HEK293 (cell line): Measurements from ENCODE around the gene COL7A1.

Experiments
- CTCF ChIA-PET: fragments of 350-600 bp; formaldehyde crosslinking; extraction: SDS; loops from one replicate; lab custom pipeline; 2021; ENCODE audit warnings: antibody characterized with exemption; lab: Yijun Ruan, JAX
- POLR2A ChIA-PET: fragments of 300-600 bp; formaldehyde crosslinking; extraction: SDS; loops from one replicate; lab custom pipeline; 2020; ENCODE audit warnings: antibody characterized with exemption, inconsistent platforms; lab: Yijun Ruan, JAX
- H3K27ac ChIP-seq: fragments of 200-500 bp; sonication (Bioruptor generic); 2 replicates; pipeline ENCODE4 v1.5.1; 2014; ENCODE audit warnings: low read depth, low read length, control low read depth, inconsistent platforms; ENCODE audit errors: extremely low read depth
- H3K36me3 ChIP-seq, 2 experiments: fragments of 200-500 bp in 1 of 2; sonication (Bioruptor generic) in 1 of 2; 1 replicate in 1 of 2; 2 replicates in 1 of 2; pipeline ENCODE4 v1.5.1; 2014 to 2017; ENCODE audit warnings: inconsistent platforms in 2 of 2, low read length in 2 of 2; ENCODE audit not compliant: control insufficient read depth in 2 of 2, insufficient read depth in 1 of 2
- H3K4me1 ChIP-seq: fragments of 200-500 bp; sonication (Bioruptor generic); 2 replicates; pipeline ENCODE4 v1.5.1; 2014; ENCODE audit warnings: mild to moderate bottlenecking, low read length, inconsistent platforms; ENCODE audit not compliant: control insufficient read depth, insufficient read depth
- H3K4me3 ChIP-seq: 2 replicates; pipeline ENCODE4 v1.5.1; 2011; ENCODE audit warnings: low read depth, mild to moderate bottlenecking, control low read depth, low read length, moderate library complexity
- H3K9me3 ChIP-seq: fragments of 200-500 bp; sonication (Bioruptor generic); 2 replicates; pipeline ENCODE4 v1.5.1; 2014; ENCODE audit warnings: low read depth, low read length, inconsistent platforms; ENCODE audit not compliant: control insufficient read depth, insufficient read depth
- EGR2 ChIP-seq: fragments of 450-650 bp; formaldehyde crosslinking; IDR thresholded peaks from 2 replicates; pipeline ENCODE4 v1.5.1; 2016; ENCODE audit warnings: low read depth, missing biosample characterization, missing genetic modification characterization
- FEZF1 ChIP-seq: fragments of 450-650 bp; formaldehyde crosslinking; IDR thresholded peaks from 2 replicates; pipeline ENCODE4 v1.5.1; 2016; ENCODE audit warnings: missing biosample characterization, missing genetic modification characterization
- GLI2 ChIP-seq: fragments of 450-650 bp; formaldehyde crosslinking; IDR thresholded peaks from 2 replicates; pipeline ENCODE4; 2017; ENCODE audit warnings: missing biosample characterization, missing genetic modification characterization, low read depth, borderline replicate concordance
- HOXA7 ChIP-seq: sonication (generic); formaldehyde crosslinking; IDR thresholded peaks from 2 replicates; pipeline ENCODE4 v1.8.1; 2022; ENCODE audit warnings: missing genetic modification reagents, borderline replicate concordance
- HOXC10 ChIP-seq: sonication (generic); formaldehyde crosslinking; IDR thresholded peaks from 2 replicates; pipeline ENCODE4 v1.8.1; 2023; ENCODE audit warnings: mild to moderate bottlenecking, missing genetic modification reagents
- SCRT2 ChIP-seq: fragments of 450-650 bp; formaldehyde crosslinking; IDR thresholded peaks from 2 replicates; pipeline ENCODE4 v1.5.1; 2016; ENCODE audit warnings: missing biosample characterization, missing genetic modification characterization
- SETDB1 ChIP-seq: IDR thresholded peaks from one replicate; pipeline ENCODE4 v1.6.1; 2017; ENCODE audit warnings: mild to moderate bottlenecking, low read length, moderate library complexity, mixed read lengths; ENCODE audit not compliant: insufficient read length
- SP3 ChIP-seq: fragments of 450-650 bp; formaldehyde crosslinking; IDR thresholded peaks from 2 replicates; pipeline ENCODE4 v1.5.1; 2016; ENCODE audit warnings: missing biosample characterization, missing genetic modification characterization
- ZFP37 ChIP-seq: fragments of 450-650 bp; formaldehyde crosslinking; IDR thresholded peaks from 2 replicates; pipeline ENCODE4 v1.5.1; 2016; ENCODE audit warnings: missing biosample characterization, missing genetic modification characterization
- ZNF121 ChIP-seq: fragments of 450-650 bp; formaldehyde crosslinking; IDR thresholded peaks from 2 replicates; pipeline ENCODE4 v1.5.1; 2016; ENCODE audit warnings: missing biosample characterization, missing genetic modification characterization
- ZNF140 ChIP-seq: fragments of 450-650 bp; formaldehyde crosslinking; IDR thresholded peaks from 2 replicates; pipeline ENCODE4 v1.5.1; 2016; ENCODE audit warnings: missing biosample characterization, missing genetic modification characterization
- ZNF266 ChIP-seq: fragments of 450-650 bp; formaldehyde crosslinking; IDR thresholded peaks from 2 replicates; pipeline ENCODE4 v1.5.1; 2016; ENCODE audit warnings: missing biosample characterization, missing genetic modification characterization, low read depth
- ZNF274 ChIP-seq, 2 experiments: fragments of 200-500 bp in 1 of 2; fragments of 450-650 bp in 1 of 2; sonication (Bioruptor generic) in 1 of 2; formaldehyde crosslinking in 1 of 2; IDR thresholded peaks; 2 replicates each; pipeline versions ENCODE4 v1.5.1 to v1.6.1; 2014 to 2016; ENCODE audit warnings: borderline replicate concordance in 1 of 2, inconsistent platforms in 1 of 2, low read length in 1 of 2, missing biosample characterization in 1 of 2, missing genetic modification characterization in 1 of 2
- ZNF292 ChIP-seq: fragments of 450-650 bp; formaldehyde crosslinking; IDR thresholded peaks from 2 replicates; pipeline ENCODE4 v1.5.1; 2016; ENCODE audit warnings: low read depth, missing biosample characterization, missing genetic modification characterization, borderline replicate concordance
- ZNF324 ChIP-seq: fragments of 450-650 bp; formaldehyde crosslinking; IDR thresholded peaks from 2 replicates; pipeline ENCODE4 v1.5.1; 2016; ENCODE audit warnings: missing biosample characterization, missing genetic modification characterization
- ZNF335 ChIP-seq: fragments of 450-650 bp; formaldehyde crosslinking; conservative IDR thresholded peaks from 2 replicates; pipeline ENCODE4 v1.5.1; 2016; ENCODE audit warnings: missing biosample characterization, missing genetic modification characterization
- ZNF354C ChIP-seq: fragments of 450-650 bp; formaldehyde crosslinking; IDR thresholded peaks from 2 replicates; pipeline ENCODE4 v1.5.1; 2016; ENCODE audit warnings: missing biosample characterization, missing genetic modification characterization, low read depth, borderline replicate concordance
- ZNF366 ChIP-seq: fragments of 450-650 bp; formaldehyde crosslinking; conservative IDR thresholded peaks from 2 replicates; pipeline ENCODE4 v1.5.1; 2016; ENCODE audit warnings: missing biosample characterization, missing genetic modification characterization
- ZNF394 ChIP-seq: fragments of 450-650 bp; formaldehyde crosslinking; IDR thresholded peaks from 2 replicates; pipeline ENCODE4 v1.5.1; 2016; ENCODE audit warnings: missing biosample characterization, missing genetic modification characterization, mild to moderate bottlenecking, moderate library complexity, borderline replicate concordance
- ZNF416 ChIP-seq: fragments of 450-650 bp; formaldehyde crosslinking; IDR thresholded peaks from 2 replicates; pipeline ENCODE4 v1.5.1; 2016; ENCODE audit warnings: missing biosample characterization, missing genetic modification characterization
- ZNF433 ChIP-seq: fragments of 450-650 bp; formaldehyde crosslinking; IDR thresholded peaks from 2 replicates; pipeline ENCODE4 v1.5.1; 2016; ENCODE audit warnings: missing biosample characterization, missing genetic modification characterization, low read depth
- ZNF530 ChIP-seq: fragments of 450-650 bp; formaldehyde crosslinking; IDR thresholded peaks from 2 replicates; pipeline ENCODE4 v1.5.1; 2016; ENCODE audit warnings: low read depth, missing biosample characterization, missing genetic modification characterization
- ZNF549 ChIP-seq: fragments of 450-650 bp; IDR thresholded peaks from 2 replicates; pipeline ENCODE4 v1.5.1; 2018; ENCODE audit warnings: missing biosample characterization, missing genetic modification characterization, mild to moderate bottlenecking, inconsistent platforms, moderate library complexity
- ZNF555 ChIP-seq: fragments of 450-650 bp; formaldehyde crosslinking; conservative IDR thresholded peaks from 2 replicates; pipeline ENCODE4 v1.5.1; 2017; ENCODE audit warnings: missing biosample characterization, mild to moderate bottlenecking, missing genetic modification characterization, inconsistent platforms
- ZNF600 ChIP-seq: fragments of 450-650 bp; formaldehyde crosslinking; IDR thresholded peaks from 2 replicates; pipeline ENCODE4 v1.5.1; 2016; ENCODE audit warnings: missing biosample characterization, missing genetic modification characterization
- ZNF610 ChIP-seq: fragments of 450-650 bp; formaldehyde crosslinking; IDR thresholded peaks from 2 replicates; pipeline ENCODE4 v1.5.1; 2016; ENCODE audit warnings: missing biosample characterization, missing genetic modification characterization, borderline replicate concordance
- ZNF76 ChIP-seq: fragments of 450-650 bp; formaldehyde crosslinking; IDR thresholded peaks from 2 replicates; pipeline ENCODE4; 2016; ENCODE audit warnings: low read depth, missing biosample characterization, missing genetic modification characterization, borderline replicate concordance
- ZXDB ChIP-seq: fragments of 450-650 bp; formaldehyde crosslinking; IDR thresholded peaks from 2 replicates; pipeline ENCODE4 v1.5.1; 2016; ENCODE audit warnings: missing biosample characterization, missing genetic modification characterization
- TF ChIP-seq, protein P1 (sequence below): fragments of 450-650 bp; formaldehyde crosslinking; IDR thresholded peaks from 2 replicates; pipeline ENCODE4 v1.5.1; 2016; ENCODE audit warnings: missing biosample characterization, missing genetic modification characterization
- TF ChIP-seq, protein P2 (sequence below): fragments of 450-650 bp; formaldehyde crosslinking; IDR thresholded peaks from 2 replicates; pipeline ENCODE4 v1.5.1; 2016; ENCODE audit warnings: missing biosample characterization, missing genetic modification characterization

COL7A1 gene

DNA sequence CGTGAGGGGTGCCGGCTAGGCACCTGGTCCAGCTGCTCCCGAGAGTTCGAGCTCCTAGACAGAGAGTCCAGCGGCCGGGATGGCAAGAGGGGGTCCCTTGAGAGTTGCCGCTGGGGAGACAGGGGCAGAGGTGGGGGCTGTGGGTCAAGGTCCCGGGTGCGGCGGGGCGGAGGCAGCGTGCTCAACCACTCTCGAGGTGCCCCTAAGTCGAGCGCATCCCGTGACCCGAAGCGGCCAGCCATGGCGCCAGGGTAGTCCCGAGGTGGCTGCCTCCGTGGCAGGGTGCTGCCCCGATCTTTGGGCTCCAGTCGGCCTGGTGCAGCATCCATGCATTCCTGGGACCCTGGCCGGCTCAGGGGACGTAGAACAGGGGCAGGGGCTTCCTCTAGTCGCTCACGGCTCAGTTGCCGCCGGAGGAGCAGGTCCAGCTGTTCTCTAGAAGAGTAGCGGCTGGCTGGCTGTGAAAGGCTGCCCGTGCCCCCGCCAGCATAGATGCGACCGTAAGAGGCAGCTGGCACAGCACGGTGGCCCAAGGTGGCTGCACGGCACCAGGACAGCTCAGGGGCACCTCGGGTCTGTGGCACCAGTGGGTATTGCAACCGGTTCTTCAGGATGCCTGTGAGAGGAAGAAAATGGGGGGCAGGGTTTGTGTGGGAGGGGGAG is 44.9 kb upstream of the COL7A1 start:
- POLR2A ChIA-PET = no interaction called here
- CTCF ChIA-PET = no interaction called here
- H3K36me3 ChIP-seq = no peaks in the 10 kb centered on the region

DNA sequence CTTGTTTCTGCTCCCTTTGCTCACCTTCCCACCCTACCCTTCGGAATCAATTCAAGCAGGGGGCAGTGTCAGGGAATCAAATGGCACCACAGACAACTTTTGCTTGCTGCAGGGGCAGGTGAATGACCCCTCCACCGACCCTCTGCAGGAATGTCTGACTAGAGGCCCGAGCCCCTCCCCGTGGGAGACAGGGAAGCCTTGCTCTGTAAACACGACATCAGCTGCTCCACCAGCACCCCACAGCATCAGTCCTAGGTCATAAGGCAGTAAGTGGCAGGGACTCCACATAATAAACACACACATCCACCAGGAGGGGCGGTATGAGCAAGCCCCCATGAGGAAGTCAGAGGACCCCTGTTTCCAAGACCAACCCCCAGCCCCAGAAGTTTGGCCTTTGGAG is 42.2 kb upstream of the COL7A1 start:
- ChIA-PET POLR2A (no interaction called here), CTCF (interaction anchor here (1.1 kb wide), 1 partner anchor 88 kb away, joined by 3 read pairs; no protein-coding TSS in a partner anchor)
- Histone ChIP-seq H3K4me1 (no peaks in the 10 kb centered on the region), H3K27ac (no peak overlapping the region), H3K4me3 (no peak overlapping the region), H3K9me3 (no peaks in the 10 kb centered on the region), H3K36me3 (peaks cover 0 to 16% of the 10 kb centered on the region in 2 experiments; a peak in 1 of 3 replicates)
- no peak for TF ChIP-seq SETDB1
- no peak for TF ChIP-seq GLI2
- no peak for TF ChIP-seq ZNF76
- no peak for TF ChIP-seq ZNF354C (tag by site-specific recombination)
- TF ChIP-seq SP3 (tag by site-specific recombination) = no peak
- no peak for TF ChIP-seq ZNF394 (tag by site-specific recombination)
- no peak for TF ChIP-seq ZXDB
- TF ChIP-seq ZNF366 = no peak
- TF ChIP-seq ZNF530 = no peak
- no peak for TF ChIP-seq EGR2 (tag by site-specific recombination)
- no peak for TF ChIP-seq ZNF121 (tag by site-specific recombination)
- no peak for TF ChIP-seq ZNF555 (tag by site-specific recombination)
- no peak for TF ChIP-seq ZNF335 (tag by site-specific recombination)
- no peak for TF ChIP-seq ZNF600 (tag by site-specific recombination)
- no peak for TF ChIP-seq ZNF324
- TF ChIP-seq ZFP37 (tag by site-specific recombination) = no peak
- TF ChIP-seq HOXA7 = no peak
- no peak for TF ChIP-seq FEZF1 (tag by site-specific recombination)
- no peak for TF ChIP-seq SCRT2 (tag by site-specific recombination)
- TF ChIP-seq ZNF292 (tag by site-specific recombination) = no peak

More for the DNA sequence above, 44.9 kb upstream of the COL7A1 start:
- Histone ChIP-seq H3K9me3 (no peaks in the 10 kb centered on the region), H3K27ac (no peak overlapping the region), H3K4me1 (no peaks in the 10 kb centered on the region), H3K4me3 (no peak overlapping the region)
- TF ChIP-seq ZNF274 (IDR thresholded peaks at IDR 0.05; ENCODE audit: low read length) (no peak), ZNF274 (tag by site-specific recombination; IDR thresholded peaks at IDR 0.05; ENCODE audit: borderline replicate concordance) (no peak), ZNF266 (tag by site-specific recombination) (no peak), ZNF549 (no peak), ZNF610 (no peak)

- Histone ChIP-seq H3K27ac (no peak overlapping the region), H3K4me1 (no peaks in the 10 kb centered on the region), H3K4me3 (no peak overlapping the region; the same call in 1 of the 2 replicates), H3K9me3 (no peaks in the 10 kb centered on the region), H3K36me3 (peaks cover 0 to 28% of the 10 kb centered on the region in 2 experiments; a peak in 1 of 3 replicates)
- CTCF ChIA-PET = interaction anchor here (0.6 to 2.7 kb wide), 21 partner anchors 8 to 442 kb away, joined by 3 to 14 read pairs (median 3); partner anchors contain the start of genes CCDC51, CELSR3 and UQCRC1
- POLR2A ChIA-PET = interaction anchor here (1.0 to 2.5 kb wide), 10 partner anchors 11 to 80 kb away, joined by 3 to 13 read pairs (median 4); partner anchors contain the start of genes CELSR3, PFKFB4 and UQCRC1
- TF ChIP-seq ZNF140 (tag by site-specific recombination) = no peak
- no peak for TF ChIP-seq ZNF433
- no peak for TF ChIP-seq ZNF416 (tag by site-specific recombination)
- TF ChIP-seq, protein P1, sequence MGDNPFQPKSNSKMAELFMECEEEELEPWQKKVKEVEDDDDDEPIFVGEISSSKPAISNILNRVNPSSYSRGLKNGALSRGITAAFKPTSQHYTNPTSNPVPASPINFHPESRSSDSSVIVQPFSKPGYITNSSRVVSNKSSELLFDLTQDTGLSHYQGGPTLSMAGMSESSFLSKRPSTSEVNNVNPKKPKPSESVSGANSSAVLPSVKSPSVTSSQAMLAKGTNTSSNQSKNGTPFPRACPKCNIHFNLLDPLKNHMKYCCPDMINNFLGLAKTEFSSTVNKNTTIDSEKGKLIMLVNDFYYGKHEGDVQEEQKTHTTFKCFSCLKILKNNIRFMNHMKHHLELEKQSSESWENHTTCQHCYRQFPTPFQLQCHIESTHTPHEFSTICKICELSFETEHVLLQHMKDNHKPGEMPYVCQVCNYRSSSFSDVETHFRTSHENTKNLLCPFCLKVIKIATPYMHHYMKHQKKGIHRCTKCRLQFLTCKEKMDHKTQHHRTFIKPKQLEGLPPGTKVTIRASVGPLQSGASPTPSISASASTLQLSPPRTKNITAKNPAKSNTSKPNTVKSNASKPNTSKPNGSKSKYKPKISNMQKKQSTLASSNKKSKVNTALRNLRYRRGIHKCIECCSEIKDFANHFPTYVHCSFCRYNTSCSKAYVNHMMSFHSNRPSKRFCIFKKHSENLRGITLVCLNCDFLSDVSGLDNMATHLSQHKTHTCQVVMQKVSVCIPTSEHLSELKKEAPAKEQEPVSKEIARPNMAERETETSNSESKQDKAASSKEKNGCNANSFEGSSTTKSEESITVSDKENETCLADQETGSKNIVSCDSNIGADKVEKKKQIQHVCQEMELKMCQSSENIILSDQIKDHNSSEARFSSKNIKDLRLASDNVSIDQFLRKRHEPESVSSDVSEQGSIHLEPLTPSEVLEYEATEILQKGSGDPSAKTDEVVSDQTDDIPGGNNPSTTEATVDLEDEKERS (tag by site-specific recombination) = no peak
- TF ChIP-seq, protein P2, sequence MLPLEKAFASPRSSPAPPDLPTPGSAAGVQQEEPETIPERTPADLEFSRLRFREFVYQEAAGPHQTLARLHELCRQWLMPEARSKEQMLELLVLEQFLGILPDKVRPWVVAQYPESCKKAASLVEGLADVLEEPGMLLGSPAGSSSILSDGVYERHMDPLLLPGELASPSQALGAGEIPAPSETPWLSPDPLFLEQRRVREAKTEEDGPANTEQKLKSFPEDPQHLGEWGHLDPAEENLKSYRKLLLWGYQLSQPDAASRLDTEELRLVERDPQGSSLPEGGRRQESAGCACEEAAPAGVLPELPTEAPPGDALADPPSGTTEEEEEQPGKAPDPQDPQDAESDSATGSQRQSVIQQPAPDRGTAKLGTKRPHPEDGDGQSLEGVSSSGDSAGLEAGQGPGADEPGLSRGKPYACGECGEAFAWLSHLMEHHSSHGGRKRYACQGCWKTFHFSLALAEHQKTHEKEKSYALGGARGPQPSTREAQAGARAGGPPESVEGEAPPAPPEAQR (tag by site-specific recombination) = no peak
- TF ChIP-seq HOXC10 (CRISPR knock-in tag) = no peak
Measured at GRCh38 chr3:48636149-48636655, 41.1 kb upstream of the COL7A1 start.
